Thoracic aorta (tissue), 2 donors: ENCODE data around the gene DDX19B. TPM values are rescaled to one million over a fixed set of nuclear protein-coding genes. Genes with fewer than 3 reads are reported as not detected.

Experiments used
- ATAC-seq: fragments of 150-250 bp; one replicate; pipeline ENCODE4 v1.8.0; 2017; ENCODE audit warnings: low read depth; ENCODE audit not compliant: insufficient number of reproducible peaks, low FRiP score
- DNase-seq: peaks from one replicate; pipeline ENCODE4 v3.0.0-alpha.2; 2020; ENCODE audit warnings: low spot score
- H3K27ac ChIP-seq, 2 donors: fragments of 200-600 bp; sonication (generic); 1 replicate in 1 of 2; 2 replicates in 1 of 2; pipeline ENCODE4 v1.5.1; 2016; ENCODE audit warnings: mild to moderate bottlenecking in 2 of 2, moderate library complexity in 2 of 2
- H3K27me3 ChIP-seq: fragments of 200-600 bp; sonication (generic); replicated peaks from 2 replicates; pipeline ENCODE4 v1.6.0; 2016; ENCODE audit warnings: mild to moderate bottlenecking; ENCODE audit not compliant: insufficient read depth
- H3K36me3 ChIP-seq: fragments of 200-600 bp; sonication (generic); one replicate; pipeline ENCODE4 v1.5.1; 2016
- H3K4me1 ChIP-seq, 2 donors: fragments of 200-600 bp; sonication (generic); 1 replicate in 1 of 2; 2 replicates in 1 of 2; pipeline versions ENCODE4 v1.5.1 to v1.6.0; 2016; ENCODE audit warnings: low read depth in 2 of 2, mild to moderate bottlenecking in 1 of 2; ENCODE audit not compliant: control insufficient read depth in 1 of 2
- H3K4me3 ChIP-seq: fragments of 200-600 bp; sonication (generic); 2 replicates; pipeline ENCODE4 v1.5.1; 2016; ENCODE audit warnings: mild to moderate bottlenecking
- H3K9me3 ChIP-seq: fragments of 200-600 bp; sonication (generic); 2 replicates; pipeline ENCODE4 v1.5.1; 2016
- total RNA-seq, 2 donors: library from RNA; depleted of rRNA; stranded (reverse); fragments of >200 nt; gene quantifications; one replicate each; pipeline versions ENCODE4 v1.1.0 to v1.2.3, GENCODE V29; 2016
- TF ChIP-seq, protein P1 (sequence below): fragments of 200-600 bp; sonication (generic); IDR thresholded peaks from one replicate; pipeline ENCODE4 v1.5.1; 2019; ENCODE audit warnings: antibody characterized with exemption

DDX19B gene
- total RNA-seq, 2 donors from 2014 or later, result 20.7 to 20.8 TPM

DNA sequence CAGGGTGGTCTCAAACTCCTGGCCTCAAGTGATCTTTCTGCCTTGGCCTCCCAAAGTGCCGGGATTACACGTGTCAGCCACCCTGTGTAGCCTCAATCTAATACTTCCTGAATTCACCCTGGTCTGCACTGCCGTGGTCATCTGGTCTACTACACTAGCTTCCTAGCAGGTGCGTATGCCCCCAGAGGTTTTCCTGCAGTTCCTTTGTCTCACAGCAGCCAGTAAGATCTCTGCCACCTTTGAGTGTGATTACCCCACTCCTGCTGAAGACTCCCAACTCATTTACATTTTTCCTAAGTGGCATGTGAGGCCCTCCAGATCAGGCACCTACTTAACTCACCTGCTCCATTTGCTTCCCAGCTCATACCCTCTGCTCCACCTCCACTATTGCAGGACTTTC, 42.6 kb downstream of the DDX19B start:
- TF ChIP-seq, protein P1, sequence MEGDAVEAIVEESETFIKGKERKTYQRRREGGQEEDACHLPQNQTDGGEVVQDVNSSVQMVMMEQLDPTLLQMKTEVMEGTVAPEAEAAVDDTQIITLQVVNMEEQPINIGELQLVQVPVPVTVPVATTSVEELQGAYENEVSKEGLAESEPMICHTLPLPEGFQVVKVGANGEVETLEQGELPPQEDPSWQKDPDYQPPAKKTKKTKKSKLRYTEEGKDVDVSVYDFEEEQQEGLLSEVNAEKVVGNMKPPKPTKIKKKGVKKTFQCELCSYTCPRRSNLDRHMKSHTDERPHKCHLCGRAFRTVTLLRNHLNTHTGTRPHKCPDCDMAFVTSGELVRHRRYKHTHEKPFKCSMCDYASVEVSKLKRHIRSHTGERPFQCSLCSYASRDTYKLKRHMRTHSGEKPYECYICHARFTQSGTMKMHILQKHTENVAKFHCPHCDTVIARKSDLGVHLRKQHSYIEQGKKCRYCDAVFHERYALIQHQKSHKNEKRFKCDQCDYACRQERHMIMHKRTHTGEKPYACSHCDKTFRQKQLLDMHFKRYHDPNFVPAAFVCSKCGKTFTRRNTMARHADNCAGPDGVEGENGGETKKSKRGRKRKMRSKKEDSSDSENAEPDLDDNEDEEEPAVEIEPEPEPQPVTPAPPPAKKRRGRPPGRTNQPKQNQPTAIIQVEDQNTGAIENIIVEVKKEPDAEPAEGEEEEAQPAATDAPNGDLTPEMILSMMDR, result no peak
- H3K27ac ChIP-seq, result no peak overlapping the region
- no peaks in the 10 kb centered on the region for H3K9me3 ChIP-seq
- DNase-seq, result no peak
- no peak overlapping the region for H3K4me3 ChIP-seq
- H3K4me1 ChIP-seq, result peaks cover 0 to 7% of the 10 kb centered on the region in 2 donors
- H3K36me3 ChIP-seq, result no peaks in the 10 kb centered on the region
- no peak for ATAC-seq
- no peaks in the 10 kb centered on the region for H3K27me3 ChIP-seq

DNA sequence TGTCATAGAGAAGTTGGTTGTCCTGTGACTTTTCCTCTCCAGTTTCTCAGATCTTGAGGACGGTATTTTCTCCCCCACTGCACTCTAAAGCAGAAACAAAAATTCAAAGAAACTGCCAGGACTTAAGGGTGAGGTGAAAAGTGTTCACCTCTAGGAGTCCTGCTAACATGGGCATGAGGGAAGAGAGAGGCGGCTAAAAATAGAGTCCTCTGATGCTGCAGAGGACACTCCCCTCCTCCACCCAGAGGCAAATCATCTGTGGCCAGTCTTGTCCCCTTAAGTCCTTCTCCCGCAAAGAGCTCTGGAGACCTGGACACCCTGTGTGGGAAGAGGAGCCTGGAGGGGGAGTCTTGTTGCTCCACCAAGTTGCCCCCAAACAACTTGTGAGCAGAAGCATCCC, 43.0 kb downstream of the DDX19B start:
- DNase-seq (no peak), ATAC-seq (no peak)
- Histone ChIP-seq H3K27me3 (no peaks in the 10 kb centered on the region), H3K36me3 (no peaks in the 10 kb centered on the region), H3K4me1 (peaks cover 0 to 7% of the 10 kb centered on the region in 2 donors), H3K27ac (no peak overlapping the region), H3K4me3 (no peak overlapping the region), H3K9me3 (no peaks in the 10 kb centered on the region)
- TF ChIP-seq, protein P1, result no peak

DNA sequence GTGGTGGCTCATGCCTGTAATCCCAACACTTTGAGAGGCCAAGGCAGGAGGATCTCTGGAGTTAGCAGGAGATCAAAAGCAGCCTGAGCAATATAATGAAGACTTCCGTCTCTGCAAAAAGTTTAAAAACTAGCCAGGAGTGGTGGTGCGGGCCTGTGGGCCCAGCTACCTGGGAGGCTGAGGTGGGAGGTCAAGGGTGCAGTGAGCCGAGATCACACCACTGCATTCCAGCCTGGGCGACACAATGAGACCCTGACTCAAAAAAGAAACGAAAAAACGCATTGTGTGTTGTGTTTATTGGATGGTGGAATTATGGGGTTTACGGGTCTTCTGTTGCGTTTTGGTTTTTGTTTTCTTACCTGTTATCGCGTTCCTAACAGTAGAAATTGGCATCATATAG, 46.9 kb downstream of the DDX19B start:
- Histone ChIP-seq H3K4me3 (peak overlapping the region; percentile 75), H3K27me3 (no peaks in the 10 kb centered on the region), H3K4me1 (peaks cover 10 to 23% of the 10 kb centered on the region in 2 donors), H3K27ac (peak overlapping the region in 1 of 2 donors; percentile 80), H3K9me3 (no peaks in the 10 kb centered on the region), H3K36me3 (peaks cover 4% of the 10 kb centered on the region)
- no peak for ATAC-seq
- TF ChIP-seq, protein P1, result no peak
- DNase-seq, result no peak

DNA sequence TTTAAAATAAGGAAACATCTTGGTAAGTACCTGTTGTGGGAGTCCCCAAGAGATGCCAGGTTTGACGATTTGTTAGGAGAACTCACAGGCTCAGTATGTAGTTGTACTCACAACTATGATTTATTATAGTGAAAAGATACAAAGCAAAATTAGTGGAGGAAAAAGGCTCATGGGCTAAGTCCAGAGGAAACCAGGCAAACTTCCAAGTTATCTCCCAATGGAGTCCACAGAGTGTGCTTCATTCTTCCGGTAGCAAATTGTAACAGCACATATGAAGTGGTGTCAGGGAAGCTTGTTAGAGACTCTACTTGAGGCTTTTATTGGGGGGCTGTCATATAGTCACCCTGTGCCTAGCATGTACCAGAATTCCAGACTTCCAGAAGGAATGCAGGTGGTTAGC, 50.0 kb downstream of the DDX19B start:
- DNase-seq (no peak), ATAC-seq (no peak)
- Histone ChIP-seq H3K9me3 (no peaks in the 10 kb centered on the region), H3K27me3 (no peaks in the 10 kb centered on the region), H3K4me1 (peaks cover 10 to 23% of the 10 kb centered on the region in 2 donors), H3K27ac (no peak overlapping the region), H3K4me3 (no peak overlapping the region), H3K36me3 (peaks cover 15% of the 10 kb centered on the region)
- TF ChIP-seq, protein P1, result no peak

DNA sequence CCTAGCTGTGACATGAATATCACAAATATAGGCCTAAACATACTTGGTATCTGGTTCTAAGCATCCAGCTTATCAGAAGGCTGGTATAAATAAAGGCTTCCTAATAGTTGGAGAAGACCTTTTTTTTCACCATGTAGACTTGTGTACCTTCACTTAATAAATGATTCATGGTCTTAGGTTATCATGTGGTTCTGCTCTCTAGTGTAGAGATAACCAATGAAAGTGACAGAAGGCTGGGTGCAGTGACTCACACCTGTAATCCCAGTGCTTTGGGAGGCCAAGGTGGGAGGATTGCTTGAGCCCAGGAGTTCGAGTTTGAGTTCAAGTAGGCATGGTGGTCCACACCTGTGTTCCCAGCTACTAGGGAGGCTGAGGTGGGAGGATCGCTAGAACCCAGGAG, 50.8 kb downstream of the DDX19B start:
- no peaks in the 10 kb centered on the region for H3K27me3 ChIP-seq
- H3K4me3 ChIP-seq, result no peak overlapping the region
- no peak for ATAC-seq
- H3K9me3 ChIP-seq, result no peaks in the 10 kb centered on the region
- peaks cover 18% of the 10 kb centered on the region for H3K36me3 ChIP-seq
- TF ChIP-seq, protein P1, result no peak
- DNase-seq, result no peak
- H3K4me1 ChIP-seq, result peaks cover 10 to 23% of the 10 kb centered on the region in 2 donors
- no peak overlapping the region for H3K27ac ChIP-seq
